ENCODE data around the gene COA8.
A peak's percentile ranks its signal among the peaks of the same experiment; 100 is the strongest.

Gene COA8

GRCh38 chr14:103621860-103622259 is 59.1 kb downstream of the COA8 start:
- DNase-seq (ENCODE audit: low read depth in 2 of 2, low spot score in 1 of 2) = no peak

DNA sequence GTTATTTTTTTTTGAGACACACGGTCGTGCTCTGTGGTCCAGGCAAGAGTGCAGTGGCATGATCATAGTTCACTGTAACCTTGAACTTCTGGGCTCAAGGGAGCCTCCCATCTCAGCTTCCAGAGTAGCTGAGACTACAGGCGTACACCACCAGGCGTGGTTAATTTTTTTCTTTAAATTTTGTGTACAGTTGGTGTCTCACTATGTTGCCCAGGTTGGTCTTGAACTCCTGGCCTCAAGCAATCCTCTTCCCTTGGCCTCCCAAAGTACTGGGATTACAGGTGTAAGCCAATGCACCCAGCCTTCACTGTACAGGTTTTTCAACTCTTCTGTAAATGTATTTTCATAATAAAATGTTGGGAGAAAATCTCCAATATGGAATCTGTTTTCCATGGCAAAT is 60.5 kb downstream of the COA8 start:
- DNase-seq (ENCODE audit: low read depth in 2 of 2, low spot score in 1 of 2) = no peak

DNA sequence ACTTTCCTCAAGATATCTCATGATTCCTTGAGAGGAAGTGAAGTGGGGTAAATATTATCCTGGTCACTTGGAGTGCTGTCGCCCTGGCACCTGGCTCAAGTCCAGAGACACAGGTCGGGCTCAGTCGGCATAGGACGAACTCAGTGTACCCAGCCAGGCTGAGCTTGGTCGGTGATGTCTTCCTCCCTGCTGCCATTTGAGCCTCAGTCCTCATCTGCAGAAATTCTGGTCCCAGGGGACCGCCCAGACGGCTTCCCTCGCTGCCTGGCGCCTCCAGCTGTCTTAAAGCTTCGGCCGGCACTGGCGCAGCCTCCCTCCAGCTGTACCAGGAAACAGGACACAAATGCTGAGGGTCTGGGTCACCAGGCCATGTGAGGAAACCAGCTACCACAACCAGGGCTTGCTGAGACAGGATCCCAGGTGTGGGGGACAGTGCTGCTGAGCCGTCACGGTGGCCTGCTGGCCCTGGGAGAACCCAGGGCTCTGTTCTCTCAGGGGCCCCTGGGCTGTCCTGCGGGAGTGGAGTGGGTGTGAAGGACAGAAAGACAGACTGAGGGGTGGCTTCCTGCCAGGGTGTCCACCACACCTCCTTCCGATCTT is 61.2 kb downstream of the COA8 start:
- no peak for DNase-seq (ENCODE audit: low read depth in 2 of 2, low spot score in 1 of 2)

DNA sequence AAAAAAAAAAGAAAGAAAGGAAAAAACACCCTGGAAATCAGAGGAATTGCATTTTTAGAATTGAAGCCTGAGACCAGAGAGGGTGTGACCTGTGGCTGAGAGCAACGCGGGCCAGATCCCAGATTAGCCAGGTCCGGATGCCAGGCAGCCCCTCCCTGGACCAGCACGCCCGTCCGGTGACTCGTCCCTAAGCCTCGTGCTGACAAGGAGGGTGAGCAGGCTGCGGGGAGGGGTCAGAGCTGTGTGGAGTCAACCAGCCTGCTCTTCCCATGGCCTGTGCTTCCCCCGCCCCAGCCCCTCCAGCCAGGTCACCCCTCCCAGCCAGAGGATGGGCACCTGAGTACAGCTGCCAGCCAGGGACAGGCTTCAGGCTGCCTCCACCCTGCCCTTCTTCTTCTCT is 62.1 kb downstream of the COA8 start:
- DNase-seq (ENCODE audit: low read depth in 2 of 2, low spot score in 1 of 2) = no peak

- no peak for DNase-seq (ENCODE audit: low read depth in 2 of 2, low spot score in 1 of 2)
These were observed 62.8 kb downstream of the COA8 start for GRCh38 chr14:103625356-103626095.

GRCh38 chr14:103626146-103626850 is 63.5 kb downstream of the COA8 start:
- DNase-seq (ENCODE audit: low read depth in 2 of 2, low spot score in 1 of 2) = no peak

GRCh38 chr14:103627073-103628025 is 64.6 kb downstream of the COA8 start:
- DNase-seq (ENCODE audit: low read depth in 2 of 2, low spot score in 1 of 2) = no peak

GRCh38 chr14:103628221-103628683 is 65.5 kb downstream of the COA8 start:
- DNase-seq (ENCODE audit: low read depth in 2 of 2, low spot score in 1 of 2) = no peak

- DNase-seq (ENCODE audit: low read depth in 2 of 2, low spot score in 1 of 2) = peak; percentile 68 to 74
These were observed 66.1 kb downstream of the COA8 start, which contains the start of gene KLC1 for GRCh38 chr14:103628684-103629502. Gene KLC1 (plus strand): TSS chr14:103629211. CDS start chr14:103654565, 25,354 bp downstream.

DNA sequence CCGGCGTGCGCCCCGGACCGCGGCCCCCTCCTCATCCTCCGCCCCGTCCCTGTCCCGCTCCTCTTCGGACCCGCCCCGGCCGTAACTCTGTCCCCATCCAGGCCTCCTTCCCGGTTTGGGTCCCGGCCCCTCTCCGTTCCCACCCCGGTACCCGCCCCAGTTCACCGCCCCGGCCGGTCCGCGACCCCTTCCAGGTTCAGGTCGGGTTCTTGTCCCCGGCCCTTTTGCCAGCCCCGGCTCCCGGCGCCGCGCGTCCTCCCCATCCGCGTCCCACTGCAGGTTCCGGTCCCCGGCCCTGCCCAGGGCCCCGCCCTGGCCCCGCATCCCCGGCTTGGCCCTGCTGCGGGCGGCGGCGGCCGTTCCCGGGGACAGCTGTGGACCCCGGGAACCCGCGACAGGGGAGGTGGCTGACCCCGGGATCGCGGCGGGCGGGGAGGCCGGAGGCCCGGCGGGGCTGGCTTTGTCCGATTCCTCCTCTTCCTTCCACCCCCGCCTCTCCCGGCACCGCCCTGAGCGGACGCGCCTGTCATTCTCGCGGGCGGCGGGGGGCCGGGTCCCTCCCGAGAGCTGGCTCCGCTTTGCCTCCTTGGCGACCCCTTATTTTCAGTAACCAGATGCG is 66.9 kb downstream of the COA8 start:
- no peak for DNase-seq (ENCODE audit: low read depth in 2 of 2, low spot score in 1 of 2)

DNA sequence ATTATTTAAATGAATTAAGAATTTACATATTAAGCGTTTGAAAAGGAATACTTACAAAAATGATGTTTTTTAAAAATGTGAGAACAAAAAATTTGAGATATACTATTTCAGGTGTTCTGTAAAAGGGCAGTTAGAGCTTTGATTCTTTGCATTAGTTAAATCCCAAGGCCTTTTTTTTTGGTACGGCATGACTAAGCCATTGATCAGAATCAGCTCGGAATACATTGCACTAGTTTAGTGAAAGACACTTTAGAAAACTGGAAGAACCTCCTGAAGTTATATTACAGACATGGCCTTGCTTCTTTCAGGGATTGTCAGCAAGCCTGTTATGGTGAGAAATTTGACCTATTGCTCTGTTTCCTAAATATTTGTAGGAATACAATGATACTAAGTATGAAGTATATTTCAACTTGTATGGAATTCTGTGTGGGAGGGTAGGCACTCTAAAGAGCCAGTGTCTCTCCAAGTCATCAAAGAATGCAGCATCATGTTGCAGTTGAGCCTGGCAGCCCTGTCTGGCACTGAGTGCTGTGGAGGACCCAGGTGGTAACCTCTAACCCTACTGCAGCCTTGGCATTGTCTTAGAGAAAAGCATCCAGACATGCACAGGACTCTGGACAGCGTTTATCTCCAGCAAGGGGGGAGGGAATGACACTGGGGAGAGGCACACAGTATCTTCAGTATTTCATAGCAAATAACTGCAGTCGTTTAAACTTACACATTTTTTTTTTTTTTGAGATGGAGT is 67.8 kb downstream of the COA8 start:
- DNase-seq (ENCODE audit: low read depth in 2 of 2, low spot score in 1 of 2) = no peak

DNA sequence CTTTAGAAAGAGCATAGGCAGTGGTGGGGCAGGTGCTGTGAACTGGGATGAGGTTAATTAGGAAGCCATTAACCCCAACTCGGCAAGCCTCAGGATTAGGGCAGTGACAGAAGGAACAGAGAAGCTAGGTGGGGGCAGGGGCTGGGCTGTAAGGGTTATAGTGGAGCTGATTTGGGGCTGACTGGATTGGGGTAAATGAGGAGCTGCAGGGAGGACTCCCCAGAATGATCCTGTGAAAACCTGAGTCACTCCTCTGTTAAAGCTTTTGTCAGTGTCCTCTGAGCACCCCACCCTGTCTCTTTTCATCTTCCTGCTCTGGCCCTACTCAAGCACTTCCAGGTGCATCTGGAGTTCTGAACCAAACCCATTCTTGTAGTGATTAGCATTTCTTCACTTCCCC is 70.6 kb downstream of the COA8 start:
- DNase-seq (ENCODE audit: low read depth in 2 of 2, low spot score in 1 of 2) = no peak

GRCh38 chr14:103634156-103634555 is 71.4 kb downstream of the COA8 start:
- no peak for DNase-seq (ENCODE audit: low read depth in 2 of 2, low spot score in 1 of 2)

DNA sequence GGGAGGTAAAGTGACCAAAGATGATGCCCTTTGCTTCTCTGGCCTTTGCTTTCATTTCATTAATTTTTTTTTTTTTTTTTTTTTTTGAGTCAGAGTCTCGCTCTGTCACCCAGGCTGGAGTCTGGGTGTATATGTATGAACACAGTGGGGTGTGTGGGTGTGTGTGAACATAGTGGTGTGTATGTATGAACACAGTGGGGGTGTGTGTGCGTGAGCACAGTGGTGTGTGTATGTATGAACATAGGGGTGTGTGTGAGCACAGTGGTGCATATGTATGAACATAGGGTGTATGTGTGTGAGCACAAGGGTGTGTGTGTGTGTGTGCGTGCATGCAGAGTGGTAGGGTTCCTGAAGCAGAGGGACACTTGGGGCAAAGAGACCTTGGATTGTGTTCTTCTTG is 75.8 kb downstream of the COA8 start:
- DNase-seq (ENCODE audit: low read depth in 2 of 2, low spot score in 1 of 2) = no peak
